PC-9 (cell line): ENCODE data around the gene SIGLEC15. TPM values are rescaled to one million over a fixed set of nuclear protein-coding genes. Genes with fewer than 3 reads are reported as not detected.

Experiments used
- Bru-seq: library from RNA; stranded (reverse); fragments of 400-500 nt; gene quantifications from one replicate; lab custom pipeline; 2021; lab: Mats Ljungman, UMichigan
- BruChase-seq, 2 experiments: library from RNA; stranded (reverse); fragments of 400-500 nt; gene quantifications; one replicate each; lab custom pipeline; 2021; lab: Mats Ljungman, UMichigan
- BruUV-seq: library from RNA; stranded (reverse); fragments of 400-500 nt; replicated peaks from 2 replicates; lab custom pipeline; 2021; lab: Mats Ljungman, UMichigan
- CTCF ChIA-PET: fragments of 300-600 bp; sonication (Branson Sonifier 250); formaldehyde crosslinking; loops from one replicate; lab custom pipeline; 2022; ENCODE audit warnings: antibody characterized with exemption; lab: Charles Lee
- POLR2A ChIA-PET: fragments of 300-600 bp; sonication (Branson Sonifier 250); formaldehyde crosslinking; loops from one replicate; lab custom pipeline; 2022; ENCODE audit warnings: antibody characterized with exemption; ENCODE audit not compliant: unreplicated experiment; lab: Charles Lee
- DNase-seq, 2 experiments: peaks; one replicate each; pipeline versions ENCODE4 v3.0.0 to v3.0.0-alpha.2; 2015 to 2022; ENCODE audit warnings: mixed read lengths in 1 of 2
- H2AFZ ChIP-seq: fragments of 200-600 bp; sonication (generic); 2 replicates; pipeline ENCODE4 v1.8.1; 2017; ENCODE audit warnings: antibody characterized with exemption
- H3F3A ChIP-seq: fragments of 200-600 bp; sonication (generic); 2 replicates; pipeline ENCODE4 v1.8.1; 2017; ENCODE audit warnings: antibody characterized with exemption, mild to moderate bottlenecking, low read depth; ENCODE audit not compliant: insufficient read depth
- H3K27ac ChIP-seq: fragments of 200-600 bp; sonication (generic); 2 replicates; pipeline ENCODE4 v1.6.1; 2016; ENCODE audit warnings: mixed run types
- H3K27me3 ChIP-seq: fragments of 200-600 bp; sonication (generic); 2 replicates; pipeline ENCODE4 v1.6.1; 2016; ENCODE audit warnings: low read depth, mixed run types; ENCODE audit not compliant: insufficient read depth
- H3K36me3 ChIP-seq: fragments of 200-600 bp; sonication (generic); 2 replicates; pipeline ENCODE4 v1.6.1; 2016; ENCODE audit warnings: low read depth, mixed run types
- H3K4me1 ChIP-seq: fragments of 200-600 bp; sonication (generic); replicated peaks from 2 replicates; pipeline ENCODE4 v1.6.1; 2016; ENCODE audit warnings: mixed run types; ENCODE audit not compliant: insufficient read depth
- H3K4me2 ChIP-seq: fragments of 200-600 bp; sonication (generic); 2 replicates; pipeline ENCODE4 v1.6.1; 2017; ENCODE audit warnings: mixed run types
- H3K4me3 ChIP-seq: fragments of 200-600 bp; sonication (generic); 2 replicates; pipeline ENCODE4 v1.6.1; 2016; ENCODE audit warnings: mixed run types
- H3K79me2 ChIP-seq: fragments of 200-600 bp; sonication (generic); 2 replicates; pipeline ENCODE4 v1.6.1; 2017; ENCODE audit warnings: low read depth, mixed run types
- H3K9me2 ChIP-seq: fragments of 200-600 bp; sonication (generic); 2 replicates; pipeline ENCODE4 v1.8.1; 2017; ENCODE audit warnings: mild to moderate bottlenecking; ENCODE audit not compliant: insufficient read depth
- H3K9me3 ChIP-seq: fragments of 200-600 bp; sonication (generic); 2 replicates; pipeline ENCODE4 v1.8.1; 2016; ENCODE audit warnings: low read depth; ENCODE audit not compliant: insufficient read depth
- H4K20me1 ChIP-seq: fragments of 200-600 bp; sonication (generic); 2 replicates; pipeline ENCODE4 v1.8.1; 2017; ENCODE audit not compliant: insufficient read depth
- EZH2 ChIP-seq: fragments of 200-600 bp; sonication (generic); IDR thresholded peaks from 2 replicates; pipeline ENCODE4 v1.8.0; 2017; ENCODE audit warnings: antibody characterized with exemption, low read depth
- intact Hi-C: fragments of 100-400 bp; cut with micrococcal nuclease; formaldehyde crosslinking; loops from one replicate; pipeline ENCODE4 v1.10.0; 2022; ENCODE audit not compliant: unreplicated experiment
- long read RNA-seq: library from polyadenylated mRNA; stranded (forward); transcript quantifications from one replicate; pipeline ENCODE4 v2.0.0, GENCODE V29; 2022
- total RNA-seq: library from RNA; stranded (reverse); gene quantifications from 2 replicates; pipeline ENCODE4 v1.2.3, GENCODE V29; 2021
- TF ChIP-seq, protein P1 (sequence below): fragments of 200-600 bp; sonication (generic); conservative IDR thresholded peaks from 2 replicates; pipeline ENCODE4 v1.6.1; 2017; ENCODE audit warnings: mixed run types, antibody characterized with exemption, mild to moderate bottlenecking, moderate library complexity

SIGLEC15 gene, protein sequence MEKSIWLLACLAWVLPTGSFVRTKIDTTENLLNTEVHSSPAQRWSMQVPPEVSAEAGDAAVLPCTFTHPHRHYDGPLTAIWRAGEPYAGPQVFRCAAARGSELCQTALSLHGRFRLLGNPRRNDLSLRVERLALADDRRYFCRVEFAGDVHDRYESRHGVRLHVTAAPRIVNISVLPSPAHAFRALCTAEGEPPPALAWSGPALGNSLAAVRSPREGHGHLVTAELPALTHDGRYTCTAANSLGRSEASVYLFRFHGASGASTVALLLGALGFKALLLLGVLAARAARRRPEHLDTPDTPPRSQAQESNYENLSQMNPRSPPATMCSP
- total RNA-seq (0.50 and 1.0 TPM in 2 replicates), Bru-seq, nascent RNA (percentile 16 among the genes with signal in this experiment), BruChase-seq, experiment 1, labeled RNA remaining after a 2-hour chase (percentile 9 among the genes with signal in this experiment), BruChase-seq, experiment 2, labeled RNA remaining after a 6-hour chase (percentile 5 among the genes with signal in this experiment)
- long read RNA-seq, partial matches to known transcripts = 0 of 2 reads
- long read RNA-seq, other reads (novel, unspliced or antisense) = 2 of 2 reads

DNA sequence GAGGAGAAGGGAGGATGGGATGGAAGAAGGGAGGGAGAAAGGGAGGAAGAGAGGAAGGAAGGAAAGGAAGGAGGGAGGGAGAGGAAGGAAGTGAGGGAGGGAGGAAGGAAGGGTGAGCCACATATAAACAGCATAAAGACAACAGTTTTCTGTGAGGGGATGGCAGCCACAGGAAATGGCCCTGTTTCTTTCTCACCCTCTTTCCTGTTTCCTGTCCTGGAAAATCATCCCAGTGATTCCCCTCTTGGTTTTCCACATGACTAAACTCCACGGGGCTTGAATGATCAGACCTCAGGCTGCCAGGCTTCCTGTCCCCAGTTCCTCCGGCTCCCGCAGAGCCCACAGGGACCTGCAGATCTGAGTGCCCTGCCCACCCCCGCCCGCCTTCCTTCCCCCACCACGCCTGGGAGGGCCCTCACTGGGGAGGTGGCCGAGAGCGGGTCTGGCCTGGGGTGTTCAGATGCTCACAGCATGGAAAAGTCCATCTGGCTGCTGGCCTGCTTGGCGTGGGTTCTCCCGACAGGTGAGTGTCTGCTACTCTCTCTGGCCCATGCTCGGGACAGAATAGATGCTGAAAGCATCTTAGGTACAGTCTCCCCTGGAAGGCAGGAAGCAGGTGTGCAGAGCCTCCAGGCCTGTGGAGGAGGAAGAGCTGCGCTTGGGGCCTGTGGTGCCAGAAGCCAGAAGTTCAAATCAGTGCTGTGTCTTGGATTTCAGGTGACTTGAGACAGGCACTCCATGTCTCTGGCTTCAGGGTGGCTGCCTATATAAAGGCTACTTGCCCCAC lies at the start of gene SIGLEC15:
Gene SIGLEC15 (plus strand): TSS at position 418 of the 787 bp plus-strand sequence. CDS start 54 bp downstream, at position 472.
- H3K4me1 ChIP-seq = peaks cover 47% of the 10 kb centered on the region
- H4K20me1 ChIP-seq = no peaks in the 10 kb centered on the region
- POLR2A ChIA-PET = interaction anchor here (0.7 kb wide), 1 partner anchor 57 kb away, joined by 3 read pairs; no protein-coding TSS in a partner anchor
- BruUV-seq = no TSS peak
- intact Hi-C loops = no loop called here
- no peaks in the 10 kb centered on the region for H3K79me2 ChIP-seq
- peaks cover 32% of the 10 kb centered on the region for H3F3A ChIP-seq
- CTCF ChIA-PET = no interaction called here
- no peaks in the 10 kb centered on the region for H3K36me3 ChIP-seq
- H3K4me3 ChIP-seq = no peak within 1 kb of the TSS
- no peaks in the 10 kb centered on the region; the same call in 1 of the 2 replicates for H3K9me2 ChIP-seq
- no peak for DNase-seq
- H2AFZ ChIP-seq = no peak within 1 kb of the TSS
- no peak within 1 kb of the TSS for H3K27ac ChIP-seq
- no peaks in the 10 kb centered on the region for H3K27me3 ChIP-seq
- peak within 1 kb of the TSS; percentile 9; the same call in 1 of the 2 replicates for H3K4me2 ChIP-seq
- no peak for TF ChIP-seq EZH2
- TF ChIP-seq, protein P1, sequence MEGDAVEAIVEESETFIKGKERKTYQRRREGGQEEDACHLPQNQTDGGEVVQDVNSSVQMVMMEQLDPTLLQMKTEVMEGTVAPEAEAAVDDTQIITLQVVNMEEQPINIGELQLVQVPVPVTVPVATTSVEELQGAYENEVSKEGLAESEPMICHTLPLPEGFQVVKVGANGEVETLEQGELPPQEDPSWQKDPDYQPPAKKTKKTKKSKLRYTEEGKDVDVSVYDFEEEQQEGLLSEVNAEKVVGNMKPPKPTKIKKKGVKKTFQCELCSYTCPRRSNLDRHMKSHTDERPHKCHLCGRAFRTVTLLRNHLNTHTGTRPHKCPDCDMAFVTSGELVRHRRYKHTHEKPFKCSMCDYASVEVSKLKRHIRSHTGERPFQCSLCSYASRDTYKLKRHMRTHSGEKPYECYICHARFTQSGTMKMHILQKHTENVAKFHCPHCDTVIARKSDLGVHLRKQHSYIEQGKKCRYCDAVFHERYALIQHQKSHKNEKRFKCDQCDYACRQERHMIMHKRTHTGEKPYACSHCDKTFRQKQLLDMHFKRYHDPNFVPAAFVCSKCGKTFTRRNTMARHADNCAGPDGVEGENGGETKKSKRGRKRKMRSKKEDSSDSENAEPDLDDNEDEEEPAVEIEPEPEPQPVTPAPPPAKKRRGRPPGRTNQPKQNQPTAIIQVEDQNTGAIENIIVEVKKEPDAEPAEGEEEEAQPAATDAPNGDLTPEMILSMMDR = no peak
- H3K9me3 ChIP-seq = no peaks in the 10 kb centered on the region

DNA sequence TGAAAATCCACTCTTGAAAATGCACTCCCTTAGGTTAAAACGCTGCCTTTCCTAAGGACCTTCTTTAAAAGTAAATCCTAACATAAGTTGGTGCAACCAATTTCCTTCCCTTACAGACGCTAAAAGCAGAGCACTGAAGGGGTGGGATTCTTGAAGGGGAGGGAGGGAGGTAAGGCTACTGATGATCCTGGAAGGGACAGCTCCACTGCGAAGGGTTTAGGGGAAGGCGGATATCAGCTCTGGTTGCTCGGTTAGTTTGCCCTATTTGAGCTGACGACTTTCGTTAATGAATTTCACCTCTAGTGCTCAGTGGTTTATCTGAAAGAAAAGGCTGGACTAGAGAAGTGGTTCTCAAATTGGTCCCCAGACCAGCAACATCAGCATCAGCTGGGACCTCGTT lies 49.7 kb upstream of the SIGLEC15 start:
- Histone ChIP-seq H4K20me1 (no peaks in the 10 kb centered on the region), H3K9me2 (no peaks in the 10 kb centered on the region), H3K27me3 (no peaks in the 10 kb centered on the region), H2AFZ (peak overlapping the region; percentile 85), H3K4me2 (peak overlapping the region; percentile 87), H3K4me1 (peaks cover 11% of the 10 kb centered on the region; the same call in 1 of the 2 replicates), H3K9me3 (no peaks in the 10 kb centered on the region), H3K79me2 (no peaks in the 10 kb centered on the region), H3F3A (peaks cover 3% of the 10 kb centered on the region; the same call in 1 of the 2 replicates), H3K27ac (peak overlapping the region; percentile 75), H3K4me3 (peak overlapping the region; percentile 71), H3K36me3 (no peaks in the 10 kb centered on the region)
- TF ChIP-seq EZH2 = no peak
- TF ChIP-seq, protein P1 = no peak
- ChIA-PET CTCF (no interaction called here), POLR2A (no interaction called here)
- intact Hi-C loops = no loop called here
- no TSS peak for BruUV-seq
- DNase-seq = no peak

DNA sequence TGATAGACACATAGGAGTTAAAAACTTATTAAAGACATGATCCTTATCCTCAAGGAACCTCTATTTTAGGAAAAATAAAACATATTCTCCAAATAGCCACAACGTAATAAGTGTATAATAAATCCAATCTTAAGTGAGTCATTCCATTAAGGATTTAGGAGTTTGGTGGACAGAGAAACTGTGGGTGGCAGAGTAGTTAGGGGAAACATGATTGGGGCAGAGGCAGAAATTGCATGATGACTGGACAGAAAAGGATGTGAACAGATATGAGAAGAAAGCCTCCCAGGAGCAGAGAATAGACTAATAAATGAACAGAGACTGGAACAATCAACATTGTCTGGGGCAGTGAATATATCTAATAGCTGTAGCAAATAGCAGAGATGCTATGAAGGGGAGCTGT lies 48.1 kb upstream of the SIGLEC15 start:
- H3K4me1 ChIP-seq = peaks cover 11% of the 10 kb centered on the region; the same call in 1 of the 2 replicates
- no peaks in the 10 kb centered on the region for H3K27me3 ChIP-seq
- no peak overlapping the region for H3K27ac ChIP-seq
- no peaks in the 10 kb centered on the region for H3K79me2 ChIP-seq
- BruUV-seq = no TSS peak
- no peak for DNase-seq
- no peaks in the 10 kb centered on the region for H3K36me3 ChIP-seq
- H3K9me2 ChIP-seq = no peaks in the 10 kb centered on the region
- H2AFZ ChIP-seq = no peak overlapping the region
- no peaks in the 10 kb centered on the region for H4K20me1 ChIP-seq
- H3F3A ChIP-seq = peaks cover 3% of the 10 kb centered on the region; the same call in 1 of the 2 replicates
- H3K4me2 ChIP-seq = no peak overlapping the region
- ChIA-PET CTCF (no interaction called here), POLR2A (no interaction called here)
- intact Hi-C loops = no loop called here
- TF ChIP-seq EZH2 = no peak
- TF ChIP-seq, protein P1 = no peak
- no peaks in the 10 kb centered on the region for H3K9me3 ChIP-seq
- no peak overlapping the region for H3K4me3 ChIP-seq
